Hepatocyte (in vitro differentiated cells): Measurements from ENCODE around the gene ADGRL3. TPM values are rescaled to one million over a fixed set of nuclear protein-coding genes. Genes with fewer than 3 reads are reported as not detected.

Source experiments
- DNase-seq: peaks from one replicate; pipeline ENCODE4 v3.0.0-alpha.2; 2016; ENCODE audit warnings: low spot score
- H2AFZ ChIP-seq: fragments of 200-600 bp; sonication (generic); 2 replicates; pipeline ENCODE4 v1.6.0; 2016; ENCODE audit warnings: antibody characterized with exemption, mild to moderate bottlenecking
- H3K27ac ChIP-seq: fragments of 200-600 bp; sonication (generic); 2 replicates; pipeline ENCODE4 v1.5.1; 2016; ENCODE audit warnings: mild to moderate bottlenecking
- H3K27me3 ChIP-seq: fragments of 200-600 bp; sonication (generic); 2 replicates; pipeline ENCODE4 v1.6.1; 2016
- H3K36me3 ChIP-seq: fragments of 200-600 bp; sonication (generic); replicated peaks from 2 replicates; pipeline ENCODE4 v1.5.1; 2016; ENCODE audit warnings: low read depth; ENCODE audit not compliant: insufficient read depth
- H3K4me1 ChIP-seq: fragments of 200-600 bp; sonication (generic); 2 replicates; pipeline ENCODE4 v1.5.1; 2016; ENCODE audit warnings: mild to moderate bottlenecking, moderate library complexity; ENCODE audit not compliant: insufficient read depth
- H3K4me2 ChIP-seq: fragments of 200-600 bp; sonication (generic); 2 replicates; pipeline ENCODE4 v1.6.0; 2016
- H3K4me3 ChIP-seq: fragments of 200-600 bp; sonication (generic); 2 replicates; pipeline ENCODE4 v1.5.1; 2016; ENCODE audit warnings: mild to moderate bottlenecking
- H3K79me2 ChIP-seq: fragments of 200-600 bp; sonication (generic); 2 replicates; pipeline ENCODE4 v1.6.0; 2017; ENCODE audit warnings: mild to moderate bottlenecking
- H3K9me2 ChIP-seq: fragments of 200-600 bp; sonication (generic); replicated peaks from 2 replicates; pipeline ENCODE4 v1.6.0; 2017; ENCODE audit warnings: mild to moderate bottlenecking; ENCODE audit not compliant: insufficient read depth
- H3K9me3 ChIP-seq: fragments of 200-600 bp; sonication (generic); 2 replicates; pipeline ENCODE4 v1.5.1; 2016; ENCODE audit warnings: low read depth, mild to moderate bottlenecking
- H4K20me1 ChIP-seq: fragments of 200-600 bp; sonication (generic); 2 replicates; pipeline ENCODE4 v1.6.0; 2016; ENCODE audit warnings: mild to moderate bottlenecking; ENCODE audit not compliant: insufficient read depth, poor library complexity, severe bottlenecking
- EZH2 ChIP-seq: fragments of 200-600 bp; sonication (generic); IDR thresholded peaks from 2 replicates; pipeline ENCODE4 v1.6.1; 2016; ENCODE audit warnings: antibody characterized with exemption, mild to moderate bottlenecking, borderline replicate concordance
- EZH2phosphoT487 ChIP-seq: fragments of 200-600 bp; sonication (generic); IDR thresholded peaks from one replicate; pipeline ENCODE4 v1.6.1; 2018; ENCODE audit warnings: antibody characterized with exemption, mild to moderate bottlenecking, low read depth, moderate library complexity; ENCODE audit not compliant: unreplicated experiment, severe bottlenecking
- WGBS: methylation state at CpG from one replicate; pipeline ENCODE4 v1.1.6; 2016; ENCODE audit warnings: low lambda C conversion rate; ENCODE audit errors: missing lambda C conversion rate; 5-methylcytosine and 5-hydroxymethylcytosine counted together
- polyA plus RNA-seq: library from polyadenylated mRNA; unstranded; fragments of >200 nt; fragmentation: Nextera tagmentation; extraction: Ambion mirVana; gene quantifications from 2 replicates; pipeline ENCODE4 v1.2.1, GENCODE V29; 2016
- total RNA-seq: library from RNA; depleted of rRNA; stranded (reverse); fragments of >200 nt; gene quantifications from 2 replicates; pipeline ENCODE4 v1.2.3, GENCODE V29; 2014
- TF ChIP-seq, protein P1 (sequence below): fragments of 200-600 bp; sonication (generic); IDR thresholded peaks from 2 replicates; pipeline ENCODE4 v1.5.1; 2016; ENCODE audit warnings: antibody characterized with exemption, mild to moderate bottlenecking; ENCODE audit not compliant: poor library complexity

The ADGRL3 gene
- total and polyA plus RNA-seq, 2 experiments from 2014 or later = 4.4 to 21.2 TPM

- Histone ChIP-seq H3K9me2 (no peaks in the 10 kb centered on the region), H3K4me1 (no peaks in the 10 kb centered on the region), H3K27me3 (no peaks in the 10 kb centered on the region), H3K27ac (no peak overlapping the region), H2AFZ (no peak overlapping the region), H3K4me3 (no peak overlapping the region), H3K9me3 (no peaks in the 10 kb centered on the region), H3K4me2 (no peak overlapping the region), H3K79me2 (no peaks in the 10 kb centered on the region), H3K36me3 (no peaks in the 10 kb centered on the region), H4K20me1 (no peaks in the 10 kb centered on the region)
- no peak for TF ChIP-seq EZH2phosphoT487
- TF ChIP-seq EZH2 = no peak
- TF ChIP-seq, protein P1, sequence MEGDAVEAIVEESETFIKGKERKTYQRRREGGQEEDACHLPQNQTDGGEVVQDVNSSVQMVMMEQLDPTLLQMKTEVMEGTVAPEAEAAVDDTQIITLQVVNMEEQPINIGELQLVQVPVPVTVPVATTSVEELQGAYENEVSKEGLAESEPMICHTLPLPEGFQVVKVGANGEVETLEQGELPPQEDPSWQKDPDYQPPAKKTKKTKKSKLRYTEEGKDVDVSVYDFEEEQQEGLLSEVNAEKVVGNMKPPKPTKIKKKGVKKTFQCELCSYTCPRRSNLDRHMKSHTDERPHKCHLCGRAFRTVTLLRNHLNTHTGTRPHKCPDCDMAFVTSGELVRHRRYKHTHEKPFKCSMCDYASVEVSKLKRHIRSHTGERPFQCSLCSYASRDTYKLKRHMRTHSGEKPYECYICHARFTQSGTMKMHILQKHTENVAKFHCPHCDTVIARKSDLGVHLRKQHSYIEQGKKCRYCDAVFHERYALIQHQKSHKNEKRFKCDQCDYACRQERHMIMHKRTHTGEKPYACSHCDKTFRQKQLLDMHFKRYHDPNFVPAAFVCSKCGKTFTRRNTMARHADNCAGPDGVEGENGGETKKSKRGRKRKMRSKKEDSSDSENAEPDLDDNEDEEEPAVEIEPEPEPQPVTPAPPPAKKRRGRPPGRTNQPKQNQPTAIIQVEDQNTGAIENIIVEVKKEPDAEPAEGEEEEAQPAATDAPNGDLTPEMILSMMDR = no peak
- 87% methylated on average over 12 of the region's 12 CpGs for WGBS
- DNase-seq = no peak
These were observed 227.8 kb downstream of the ADGRL3 start for GRCh38 chr4:61427818-61428495.

GRCh38 chr4:61428950-61429349 lies 228.8 kb downstream of the ADGRL3 start:
- TF ChIP-seq EZH2phosphoT487 (no peak), EZH2 (no peak)
- TF ChIP-seq, protein P1 = no peak
- H3K9me2 ChIP-seq = no peaks in the 10 kb centered on the region
- no peaks in the 10 kb centered on the region for H4K20me1 ChIP-seq
- no peak overlapping the region for H2AFZ ChIP-seq
- DNase-seq = no peak
- H3K27me3 ChIP-seq = no peaks in the 10 kb centered on the region
- no peak overlapping the region for H3K4me3 ChIP-seq
- no peaks in the 10 kb centered on the region for H3K36me3 ChIP-seq
- no peaks in the 10 kb centered on the region for H3K4me1 ChIP-seq
- H3K27ac ChIP-seq = no peak overlapping the region
- H3K4me2 ChIP-seq = no peak overlapping the region
- H3K9me3 ChIP-seq = no peaks in the 10 kb centered on the region
- no peaks in the 10 kb centered on the region for H3K79me2 ChIP-seq

GRCh38 chr4:61431131-61431530 lies 231.0 kb downstream of the ADGRL3 start:
- no peaks in the 10 kb centered on the region for H3K9me3 ChIP-seq
- no peak for DNase-seq
- 91% methylated on average over 5 of the region's 5 CpGs for WGBS

More at GRCh38 chr4:61431131-61431530, 231.0 kb downstream of the ADGRL3 start:
- Histone ChIP-seq H2AFZ (no peak overlapping the region), H3K4me2 (no peak overlapping the region), H4K20me1 (no peaks in the 10 kb centered on the region), H3K27me3 (no peaks in the 10 kb centered on the region), H3K4me3 (no peak overlapping the region), H3K9me2 (no peaks in the 10 kb centered on the region), H3K27ac (no peak overlapping the region), H3K79me2 (no peaks in the 10 kb centered on the region), H3K36me3 (no peaks in the 10 kb centered on the region), H3K4me1 (no peaks in the 10 kb centered on the region)
- TF ChIP-seq EZH2 (no peak), EZH2phosphoT487 (no peak)
- TF ChIP-seq, protein P1 = no peak
